Loucy (cell line): Measurements from ENCODE around the gene SPIN2B.
"Not testable (repeated sequence)": the region's sequence is repeated elsewhere in the genome, so short reads cannot be mapped to it uniquely, and the experiment has no call there.

Source experiments
- H2AFZ ChIP-seq: fragments of 200-600 bp; sonication (generic); 2 replicates; pipeline ENCODE4 v1.6.0; 2016; ENCODE audit warnings: antibody characterized with exemption, mild to moderate bottlenecking, low read length, moderate library complexity
- H3F3A ChIP-seq: fragments of 200-600 bp; 2 replicates; pipeline ENCODE4 v1.6.0; 2016; ENCODE audit warnings: antibody characterized with exemption, low read depth, mild to moderate bottlenecking
- H3K27me3 ChIP-seq: fragments of 200-600 bp; sonication (generic); 2 replicates; pipeline ENCODE4 v1.6.1; 2014; ENCODE audit warnings: low read length, mild to moderate bottlenecking; ENCODE audit not compliant: insufficient read depth, poor library complexity, severe bottlenecking
- H3K36me3 ChIP-seq: fragments of 200-600 bp; sonication (generic); 2 replicates; pipeline ENCODE4 v1.6.1; 2016; ENCODE audit warnings: low read length; ENCODE audit not compliant: insufficient read depth
- H3K4me1 ChIP-seq: fragments of 200-600 bp; sonication (generic); 2 replicates; pipeline ENCODE4 v1.5.1; 2014; ENCODE audit warnings: low read length, mild to moderate bottlenecking; ENCODE audit not compliant: insufficient read depth, poor library complexity, severe bottlenecking
- H3K4me2 ChIP-seq: fragments of 200-600 bp; sonication (generic); 2 replicates; pipeline ENCODE4 v1.6.0; 2014; ENCODE audit warnings: antibody characterized with exemption, low read length, low read depth, mild to moderate bottlenecking; ENCODE audit not compliant: poor library complexity, severe bottlenecking
- H3K4me3 ChIP-seq: fragments of 200-600 bp; sonication (generic); 2 replicates; pipeline ENCODE4 v1.5.1; 2014; ENCODE audit warnings: low read length, mild to moderate bottlenecking, mixed read lengths; ENCODE audit not compliant: poor library complexity, severe bottlenecking
- H3K79me2 ChIP-seq: fragments of 200-600 bp; sonication (generic); 2 replicates; pipeline ENCODE4 v1.6.1; 2014; ENCODE audit warnings: low read length; ENCODE audit not compliant: insufficient read depth
- H3K9ac ChIP-seq: fragments of 200-600 bp; sonication (generic); 2 replicates; pipeline ENCODE4 v1.6.0; 2014; ENCODE audit warnings: mild to moderate bottlenecking, low read depth, low read length, moderate library complexity; ENCODE audit not compliant: poor library complexity, severe bottlenecking
- H3K9me2 ChIP-seq: fragments of 200-600 bp; sonication (generic); replicated peaks from 2 replicates; pipeline ENCODE4 v1.6.1; 2016; ENCODE audit warnings: low read depth, low read length, mixed read lengths
- H3K9me3 ChIP-seq: fragments of 200-600 bp; sonication (generic); 2 replicates; pipeline ENCODE4 v1.6.1; 2014; ENCODE audit warnings: mild to moderate bottlenecking, antibody characterized with exemption, low read length, low read depth; ENCODE audit not compliant: insufficient read depth
- H4K20me1 ChIP-seq: fragments of 200-600 bp; sonication (generic); 2 replicates; pipeline ENCODE4 v1.6.0; 2014; ENCODE audit warnings: antibody characterized with exemption, low read length, mild to moderate bottlenecking; ENCODE audit not compliant: insufficient read depth, poor library complexity, severe bottlenecking
- EZH2phosphoT487 ChIP-seq: fragments of 200-600 bp; IDR thresholded peaks from 2 replicates; pipeline ENCODE4 v1.6.1; 2018; ENCODE audit warnings: antibody characterized with exemption, mild to moderate bottlenecking, moderate library complexity, borderline replicate concordance
- TF ChIP-seq, protein P1 (sequence below): fragments of 200-600 bp; sonication (generic); conservative IDR thresholded peaks from 2 replicates; pipeline ENCODE4 v1.5.1; 2014; ENCODE audit warnings: mild to moderate bottlenecking, antibody characterized with exemption, low read length

Gene SPIN2B

DNA sequence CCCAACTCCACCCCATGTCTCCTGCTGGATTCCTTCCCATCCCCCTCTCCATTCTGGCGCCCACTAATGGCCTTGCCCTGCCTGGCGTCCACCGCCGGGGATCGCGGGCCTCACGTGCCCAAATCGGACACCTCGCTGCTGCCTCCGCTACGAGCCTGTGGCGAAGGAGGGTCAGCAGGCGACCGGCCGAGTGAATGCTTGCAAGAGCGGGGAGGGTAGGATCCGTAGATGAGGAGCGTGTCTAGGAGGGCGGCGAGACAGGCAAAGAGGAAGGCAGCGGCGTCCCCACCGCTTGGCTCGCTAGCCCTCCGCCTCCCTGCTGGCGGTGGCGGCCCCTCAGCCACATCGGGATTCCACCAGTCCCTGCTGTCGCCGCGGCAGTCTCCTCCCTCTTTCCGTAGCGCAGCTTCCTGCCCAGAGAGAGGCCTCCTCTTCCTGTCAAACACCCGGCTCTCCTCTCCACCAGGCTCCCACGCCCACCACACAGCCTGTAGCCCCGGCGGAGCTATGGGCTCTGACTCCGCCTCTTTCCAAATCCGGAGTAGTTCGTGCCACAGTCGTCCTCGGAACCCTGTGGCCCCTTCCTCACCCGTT is at the start of gene SPIN2B:
Gene SPIN2B (minus strand): TSS at position 387 of the 594 bp plus-strand sequence.
- Histone ChIP-seq H3K27me3 (no peaks in the 10 kb centered on the region), H2AFZ (peak within 1 kb of the TSS; percentile 87), H3K9me2 (no peaks in the 10 kb centered on the region), H3F3A (no peaks in the 10 kb centered on the region), H4K20me1 (no peaks in the 10 kb centered on the region), H3K4me2 (peak within 1 kb of the TSS; percentile 79), H3K4me3 (peak within 1 kb of the TSS; percentile 80), H3K36me3 (no peaks in the 10 kb centered on the region), H3K9ac (peak within 1 kb of the TSS; percentile 79), H3K4me1 (no peaks in the 10 kb centered on the region), H3K9me3 (no peaks in the 10 kb centered on the region), H3K79me2 (peaks cover 4% of the 10 kb centered on the region; the same call in 1 of the 2 replicates)
- TF ChIP-seq EZH2phosphoT487: no peak
- TF ChIP-seq, protein P1, sequence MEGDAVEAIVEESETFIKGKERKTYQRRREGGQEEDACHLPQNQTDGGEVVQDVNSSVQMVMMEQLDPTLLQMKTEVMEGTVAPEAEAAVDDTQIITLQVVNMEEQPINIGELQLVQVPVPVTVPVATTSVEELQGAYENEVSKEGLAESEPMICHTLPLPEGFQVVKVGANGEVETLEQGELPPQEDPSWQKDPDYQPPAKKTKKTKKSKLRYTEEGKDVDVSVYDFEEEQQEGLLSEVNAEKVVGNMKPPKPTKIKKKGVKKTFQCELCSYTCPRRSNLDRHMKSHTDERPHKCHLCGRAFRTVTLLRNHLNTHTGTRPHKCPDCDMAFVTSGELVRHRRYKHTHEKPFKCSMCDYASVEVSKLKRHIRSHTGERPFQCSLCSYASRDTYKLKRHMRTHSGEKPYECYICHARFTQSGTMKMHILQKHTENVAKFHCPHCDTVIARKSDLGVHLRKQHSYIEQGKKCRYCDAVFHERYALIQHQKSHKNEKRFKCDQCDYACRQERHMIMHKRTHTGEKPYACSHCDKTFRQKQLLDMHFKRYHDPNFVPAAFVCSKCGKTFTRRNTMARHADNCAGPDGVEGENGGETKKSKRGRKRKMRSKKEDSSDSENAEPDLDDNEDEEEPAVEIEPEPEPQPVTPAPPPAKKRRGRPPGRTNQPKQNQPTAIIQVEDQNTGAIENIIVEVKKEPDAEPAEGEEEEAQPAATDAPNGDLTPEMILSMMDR: peak; percentile 24

DNA sequence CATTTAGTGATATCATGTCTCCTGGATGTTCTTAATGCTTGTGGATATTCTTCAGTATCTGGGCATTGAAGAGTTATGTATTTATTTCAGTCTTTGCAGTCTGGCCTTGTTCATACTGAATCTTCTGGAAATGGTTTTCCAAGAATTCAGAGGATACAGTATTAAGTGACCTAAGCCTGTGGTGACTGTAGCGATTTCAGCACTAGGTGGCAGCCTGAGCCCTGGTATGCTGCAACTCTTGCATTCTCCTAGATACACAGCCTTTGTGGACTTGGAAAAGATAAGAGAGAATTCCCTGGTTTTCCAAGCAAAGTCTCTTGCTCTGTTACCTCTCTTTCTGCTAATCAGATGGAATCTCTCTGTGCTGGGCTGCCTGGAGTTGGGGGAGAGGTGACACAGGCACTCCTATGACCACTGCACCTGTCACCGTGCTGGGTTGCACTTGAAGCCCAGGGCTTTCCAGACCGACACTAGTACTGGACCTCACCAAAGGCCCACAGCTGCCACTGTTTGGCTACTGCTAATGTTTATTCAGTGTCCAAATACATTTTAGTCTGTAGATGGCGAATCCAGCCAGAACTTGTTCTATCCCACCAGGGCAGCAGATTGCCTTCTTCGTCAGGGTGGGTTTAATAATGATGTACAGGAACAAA is 35.2 kb upstream of the SPIN2B start:
- Histone ChIP-seq H3K79me2 (no peaks in the 10 kb centered on the region), H3K9me3 (no peaks in the 10 kb centered on the region), H3K4me2 (no peak overlapping the region)

DNA sequence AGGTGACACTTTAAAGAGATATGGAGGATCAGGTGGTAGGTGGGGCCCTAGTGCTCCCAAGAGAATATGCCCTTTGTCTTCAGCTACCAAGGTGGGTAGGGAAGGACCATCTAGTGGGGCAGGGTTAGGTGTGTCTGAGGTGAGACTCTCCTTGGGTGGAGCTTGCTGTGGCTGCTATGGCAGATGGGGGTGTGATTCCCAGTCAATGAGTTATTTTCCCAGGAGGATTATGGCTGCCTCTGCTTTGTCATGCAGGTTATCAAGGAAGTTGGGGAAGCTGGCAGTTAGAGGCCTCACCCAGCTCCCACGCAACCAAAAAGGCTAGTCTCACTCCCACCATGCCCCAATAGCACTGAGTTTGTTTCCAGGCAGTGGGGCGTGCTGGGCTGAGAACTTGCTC is 33.8 kb upstream of the SPIN2B start:
- no peaks in the 10 kb centered on the region for H3K9me2 ChIP-seq
- no peak overlapping the region for H3K4me2 ChIP-seq

More for the DNA sequence above, 35.2 kb upstream of the SPIN2B start:
- Histone ChIP-seq H3F3A (no peaks in the 10 kb centered on the region), H2AFZ (no peak overlapping the region), H3K36me3 (no peaks in the 10 kb centered on the region), H3K9ac (no peak overlapping the region), H3K4me3 (no peak overlapping the region), H4K20me1 (no peaks in the 10 kb centered on the region), H3K9me2 (no peaks in the 10 kb centered on the region), H3K27me3 (no peaks in the 10 kb centered on the region), H3K4me1 (no peaks in the 10 kb centered on the region)
- TF ChIP-seq, protein P1: peak; percentile 54
- no peak for TF ChIP-seq EZH2phosphoT487

DNA sequence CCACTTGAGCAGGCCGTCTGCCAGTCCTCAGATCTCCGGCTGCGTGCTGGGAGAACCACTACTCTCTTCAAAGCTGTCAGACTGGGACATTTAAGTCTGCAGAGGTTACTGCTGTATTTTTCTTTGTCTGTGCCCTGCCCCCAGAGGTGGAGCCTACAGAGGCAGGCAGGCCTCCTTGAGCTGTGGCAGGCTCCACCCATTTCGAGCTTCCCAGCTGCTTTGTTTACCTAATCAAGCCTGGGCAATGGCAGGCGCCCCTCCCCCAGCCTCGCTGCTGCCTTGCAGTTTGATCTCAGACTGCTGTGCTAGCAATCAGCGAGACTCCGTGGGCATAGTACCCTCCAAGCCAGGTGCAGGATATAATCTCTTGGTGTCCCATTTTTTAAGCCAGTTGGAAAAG is 30.9 kb upstream of the SPIN2B start:
- not testable (repeated sequence) for H3K4me3 ChIP-seq, H4K20me1 ChIP-seq, H3F3A ChIP-seq, H2AFZ ChIP-seq, H3K36me3 ChIP-seq, H3K9ac ChIP-seq, H3K4me2 ChIP-seq, H3K9me3 ChIP-seq, H3K9me2 ChIP-seq, H3K27me3 ChIP-seq, H3K4me1 ChIP-seq, H3K79me2 ChIP-seq

More for the DNA sequence above, 33.8 kb upstream of the SPIN2B start:
- Histone ChIP-seq H3K27me3 (no peaks in the 10 kb centered on the region), H2AFZ (no peak overlapping the region), H3K79me2 (no peaks in the 10 kb centered on the region), H3K9ac (no peak overlapping the region), H3K9me3 (no peaks in the 10 kb centered on the region), H3K4me1 (no peaks in the 10 kb centered on the region), H3F3A (no peaks in the 10 kb centered on the region), H3K36me3 (no peaks in the 10 kb centered on the region), H3K4me3 (no peak overlapping the region), H4K20me1 (no peaks in the 10 kb centered on the region)
- TF ChIP-seq, protein P1: no peak
- TF ChIP-seq EZH2phosphoT487: no peak
